Gastroesophageal sphincter (tissue), 4 donors: ENCODE data around the gene C10orf53. TPM values are rescaled to one million over a fixed set of nuclear protein-coding genes. Genes with fewer than 3 reads are reported as not detected.
"Not testable (repeated sequence)": the region's sequence is repeated elsewhere in the genome, so short reads cannot be mapped to it uniquely, and the experiment has no call there.

ENCODE experiments used
- ATAC-seq: fragments of 150-250 bp; one replicate; pipeline ENCODE4 v1.9.1; 2016; ENCODE audit warnings: mild to moderate bottlenecking, moderate library complexity
- H3K27ac ChIP-seq, 4 donors: fragments of 200-600 bp; sonication (generic) in 3 of 4; 1 replicate in 3 of 4; 2 replicates in 1 of 4; pipeline ENCODE4 v1.5.1; 2016 to 2019
- H3K27me3 ChIP-seq: fragments of 200-600 bp; sonication (generic); one replicate; pipeline ENCODE4 v1.5.1; 2019
- H3K36me3 ChIP-seq, 2 donors: fragments of 200-600 bp; sonication (generic); one replicate each; pipeline ENCODE4 v1.5.1; 2019; ENCODE audit warnings: control low read depth in 1 of 2
- H3K4me1 ChIP-seq, 3 donors: fragments of 200-600 bp; sonication (generic); 1 replicate in 2 of 3; 2 replicates in 1 of 3; pipeline ENCODE4 v1.5.1; 2016 to 2019; ENCODE audit warnings: control low read depth in 2 of 3
- H3K4me3 ChIP-seq, 2 donors: fragments of 200-600 bp; sonication (generic); one replicate each; pipeline ENCODE4 v1.5.1; 2019; ENCODE audit warnings: mild to moderate bottlenecking in 1 of 2, moderate library complexity in 1 of 2
- H3K9me3 ChIP-seq, 3 donors: fragments of 200-600 bp; sonication (generic); one replicate each; pipeline ENCODE4 v1.5.1; 2017 to 2019; ENCODE audit warnings: control low read depth in 2 of 3
- CTCF ChIP-seq, 4 experiments: fragments of 200-600 bp in 2 of 4; fragments of 450-650 bp in 2 of 4; sonication (generic) in 1 of 4; IDR thresholded peaks; one replicate each; pipeline ENCODE4 v1.5.1; 2017 to 2019; ENCODE audit warnings: antibody characterized with exemption in 4 of 4, mild to moderate bottlenecking in 2 of 4, moderate library complexity in 2 of 4
- EP300 ChIP-seq: sonication (generic); formaldehyde crosslinking; IDR thresholded peaks from one replicate; pipeline ENCODE4 v1.6.1; 2017; ENCODE audit warnings: antibody characterized with exemption, mild to moderate bottlenecking
- POLR2A ChIP-seq, 2 donors: fragments of 450-650 bp; IDR thresholded peaks; one replicate each; pipeline ENCODE4 v1.6.1; 2017; ENCODE audit warnings: antibody characterized with exemption in 2 of 2, mild to moderate bottlenecking in 2 of 2, moderate library complexity in 1 of 2
- POLR2AphosphoS5 ChIP-seq: sonication (generic); formaldehyde crosslinking; IDR thresholded peaks from one replicate; pipeline ENCODE4 v1.6.1; 2017; ENCODE audit warnings: antibody characterized with exemption
- WGBS, 2 donors: methylation state at CpG; one replicate each; pipeline ENCODE4 v1.1.5; 2018; ENCODE audit warnings: low coverage in 1 of 2; 5-methylcytosine and 5-hydroxymethylcytosine counted together
- total RNA-seq, 4 donors: library from RNA; depleted of rRNA; stranded (reverse); fragments of >200 nt; gene quantifications; one replicate each; pipeline ENCODE4 v1.1.0, GENCODE V29; 2016

The C10orf53 gene
- total RNA-seq, 4 donors from 2014 or later, result not detected

GRCh38 chr10:49668684-49669083 is 10.8 kb upstream of the C10orf53 start:
- H3K9me3 ChIP-seq, result peaks cover 0 to 6% (median 0%) of the 10 kb centered on the region in 3 donors
- WGBS, 2 donors, result 64 to 80% methylated on average over 4 to 6 of the region's 6 CpGs
- H3K4me1 ChIP-seq, result no peaks in the 10 kb centered on the region
- no peak overlapping the region for H3K27ac ChIP-seq
- H3K4me3 ChIP-seq, result no peak overlapping the region
- no peaks in the 10 kb centered on the region for H3K36me3 ChIP-seq
- TF ChIP-seq POLR2A (IDR thresholded peaks at IDR 0.05), result no peak
- no peak for TF ChIP-seq CTCF (IDR thresholded peaks at IDR 0.05)
- TF ChIP-seq EP300, result no peak
- TF ChIP-seq POLR2AphosphoS5, result no peak
- peaks cover 18% of the 10 kb centered on the region for H3K27me3 ChIP-seq
- ATAC-seq, result no peak

GRCh38 chr10:49678827-49679479 is 498 bp upstream of the C10orf53 start:
- Histone ChIP-seq H3K4me1 (no peaks in the 10 kb centered on the region), H3K36me3 (no peaks in the 10 kb centered on the region), H3K27me3 (peaks cover 25% of the 10 kb centered on the region), H3K9me3 (peaks cover 0 to 48% (median 0%) of the 10 kb centered on the region in 3 donors), H3K4me3 (no peak overlapping the region), H3K27ac (no peak overlapping the region)
- TF ChIP-seq POLR2A (IDR thresholded peaks at IDR 0.05), result no peak
- no peak for TF ChIP-seq POLR2AphosphoS5
- TF ChIP-seq EP300, result no peak
- TF ChIP-seq CTCF (IDR thresholded peaks at IDR 0.05), result no peak
- ATAC-seq, result no peak
- WGBS, 2 donors, result 11 to 24% methylated on average over 12 to 19 of the region's 19 CpGs

- not testable (repeated sequence) for ATAC-seq, H3K4me3 ChIP-seq, H3K4me1 ChIP-seq, H3K36me3 ChIP-seq, H3K27ac ChIP-seq
- Histone ChIP-seq H3K27me3 (peaks cover 29% of the 10 kb centered on the region), H3K9me3 (peaks cover 0 to 68% (median 0%) of the 10 kb centered on the region in 3 donors)
- WGBS, 2 donors, result 60 to 80% methylated on average over 1 to 3 of the region's 5 CpGs
These were observed 3.0 kb downstream of the C10orf53 start for GRCh38 chr10:49682449-49682848.

- TF ChIP-seq EP300 (no peak), CTCF (IDR thresholded peaks at IDR 0.05) (no peak), POLR2A (IDR thresholded peaks at IDR 0.05) (no peak), POLR2AphosphoS5 (no peak)
- Histone ChIP-seq H3K36me3 (no peaks in the 10 kb centered on the region), H3K4me3 (no peak overlapping the region), H3K27ac (no peak overlapping the region), H3K27me3 (peaks cover 33% of the 10 kb centered on the region), H3K4me1 (no peaks in the 10 kb centered on the region), H3K9me3 (peaks cover 0 to 66% (median 0%) of the 10 kb centered on the region in 3 donors)
- WGBS, 2 donors, result 93 to 100% methylated on average over 1 to 2 of the region's 2 CpGs
- no peak for ATAC-seq
These were observed 3.4 kb downstream of the C10orf53 start for GRCh38 chr10:49682879-49683278.

GRCh38 chr10:49686651-49687050 is 7.2 kb downstream of the C10orf53 start:
- no peak for ATAC-seq
- TF ChIP-seq EP300, result no peak
- TF ChIP-seq CTCF (IDR thresholded peaks at IDR 0.05), result no peak
- TF ChIP-seq POLR2AphosphoS5, result no peak
- no peak for TF ChIP-seq POLR2A (IDR thresholded peaks at IDR 0.05)
- H3K4me1 ChIP-seq, result no peaks in the 10 kb centered on the region
- no peak overlapping the region for H3K4me3 ChIP-seq
- H3K9me3 ChIP-seq, result peaks cover 0 to 38% (median 0%) of the 10 kb centered on the region in 3 donors
- H3K36me3 ChIP-seq, result no peaks in the 10 kb centered on the region
- H3K27me3 ChIP-seq, result peaks cover 45% of the 10 kb centered on the region
- H3K27ac ChIP-seq, result no peak overlapping the region
- 70 to 93% methylated on average over 2 to 3 of the region's 4 CpGs for WGBS, 2 donors
